ENCODE data around the gene TTC22.

The TTC22 gene

GRCh38 chr1:54833121-54833520, 32.0 kb upstream of the TTC22 start:
- DNase-seq: peak in 1 of 2 experiments; percentile 10

- DNase-seq: peak in 1 of 2 experiments; percentile 10
Observed at GRCh38 chr1:54826226-54826816, 25.2 kb upstream of the TTC22 start.

GRCh38 chr1:54825696-54826095, 24.6 kb upstream of the TTC22 start:
- DNase-seq: no peak

- DNase-seq: no peak
Observed at GRCh38 chr1:54823670-54824069, 22.5 kb upstream of the TTC22 start.

GRCh38 chr1:54819733-54820132, 18.6 kb upstream of the TTC22 start:
- no peak for DNase-seq

- no peak for DNase-seq
Observed at GRCh38 chr1:54819195-54819536, 18.0 kb upstream of the TTC22 start.

GRCh38 chr1:54818461-54819194, 17.5 kb upstream of the TTC22 start:
- DNase-seq: no peak

GRCh38 chr1:54816951-54817350, 15.8 kb upstream of the TTC22 start:
- no peak for DNase-seq

- DNase-seq: no peak
Observed at GRCh38 chr1:54816130-54816529, 15.0 kb upstream of the TTC22 start.

GRCh38 chr1:54815086-54815876, 14.2 kb upstream of the TTC22 start:
- peak in 1 of 2 experiments; percentile 7 for DNase-seq

GRCh38 chr1:54814571-54814970, 13.4 kb upstream of the TTC22 start:
- DNase-seq: peak in 1 of 2 experiments; percentile 4

- no peak for DNase-seq
Observed at GRCh38 chr1:54814126-54814498, 13.0 kb upstream of the TTC22 start.

GRCh38 chr1:54813485-54814125, 12.5 kb upstream of the TTC22 start:
- DNase-seq: peak; percentile 10 to 11

GRCh38 chr1:54812801-54813484, 11.8 kb upstream of the TTC22 start:
- DNase-seq: peak; percentile 11 to 15

- peak in 1 of 2 experiments; percentile 11 for DNase-seq
Observed at GRCh38 chr1:54811739-54812655, 10.9 kb upstream of the TTC22 start.

- DNase-seq: no peak
Observed at GRCh38 chr1:54811066-54811465, 9.9 kb upstream of the TTC22 start.

GRCh38 chr1:54810153-54810942, 9.2 kb upstream of the TTC22 start:
- peak; percentile 82 to 84 for DNase-seq

GRCh38 chr1:54809496-54810074, 8.5 kb upstream of the TTC22 start:
- no peak for DNase-seq

- peak; percentile 18 to 21 for DNase-seq
Observed at GRCh38 chr1:54808443-54809207, 7.5 kb upstream of the TTC22 start.

- DNase-seq: peak in 1 of 2 experiments; percentile 11
Observed at GRCh38 chr1:54807756-54808155, 6.6 kb upstream of the TTC22 start.
